EH (cell line): ENCODE results near the gene TMEM244.
"Not testable (repeated sequence)": the region's sequence is repeated elsewhere in the genome, so short reads cannot be mapped to it uniquely, and the experiment has no call there.

ENCODE experiments used
- DNase-seq: peaks from one replicate; pipeline ENCODE4 v3.0.0-alpha.2; 2015; ENCODE audit warnings: low read depth

The TMEM244 gene

GRCh38 chr6:129860908-129861665, at the start of gene TMEM244:
TMEM244 (minus strand) TSS chr6:129861315; CDS start chr6:129861188, 127 bp downstream.
- DNase-seq: peak; percentile 90

DNA sequence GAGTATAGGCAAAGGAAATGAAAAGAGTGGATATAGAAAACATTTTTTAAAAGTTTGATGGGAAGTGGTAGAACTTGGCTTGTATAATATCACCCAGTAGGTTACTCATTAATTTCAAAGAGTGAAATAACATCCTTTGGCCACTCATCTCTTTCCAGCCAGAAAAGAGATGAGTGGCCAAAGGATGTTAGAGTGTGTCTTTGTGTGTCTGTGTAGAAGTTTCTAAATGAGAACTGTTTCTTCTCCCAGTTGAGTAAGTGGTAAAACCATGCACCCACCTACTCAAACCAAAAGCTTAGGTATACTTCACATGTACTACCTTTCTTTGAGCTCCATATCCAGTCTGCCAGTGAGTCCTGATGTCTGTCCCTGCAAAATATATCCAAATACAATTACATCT, 47.7 kb upstream of the TMEM244 start:
- DNase-seq: no peak

DNA sequence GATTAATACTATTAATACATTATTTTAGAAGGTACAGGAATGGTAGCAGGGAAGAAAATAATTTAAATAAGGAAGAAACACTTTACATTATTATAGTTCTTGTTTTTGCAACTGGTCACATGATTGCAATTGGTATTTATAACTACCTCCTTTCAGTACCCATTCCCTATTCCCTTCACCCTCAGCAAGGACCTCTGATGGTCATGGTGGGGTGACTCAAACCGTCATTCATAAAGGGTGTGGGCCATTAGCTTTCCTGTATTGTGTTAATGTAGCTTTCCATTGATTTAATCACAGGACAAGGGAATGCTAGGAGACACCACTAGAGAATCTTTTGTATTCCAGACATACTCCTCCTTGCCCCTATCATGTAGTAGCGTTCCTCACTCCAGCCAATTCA, 47.2 kb upstream of the TMEM244 start:
- DNase-seq: no peak

DNA sequence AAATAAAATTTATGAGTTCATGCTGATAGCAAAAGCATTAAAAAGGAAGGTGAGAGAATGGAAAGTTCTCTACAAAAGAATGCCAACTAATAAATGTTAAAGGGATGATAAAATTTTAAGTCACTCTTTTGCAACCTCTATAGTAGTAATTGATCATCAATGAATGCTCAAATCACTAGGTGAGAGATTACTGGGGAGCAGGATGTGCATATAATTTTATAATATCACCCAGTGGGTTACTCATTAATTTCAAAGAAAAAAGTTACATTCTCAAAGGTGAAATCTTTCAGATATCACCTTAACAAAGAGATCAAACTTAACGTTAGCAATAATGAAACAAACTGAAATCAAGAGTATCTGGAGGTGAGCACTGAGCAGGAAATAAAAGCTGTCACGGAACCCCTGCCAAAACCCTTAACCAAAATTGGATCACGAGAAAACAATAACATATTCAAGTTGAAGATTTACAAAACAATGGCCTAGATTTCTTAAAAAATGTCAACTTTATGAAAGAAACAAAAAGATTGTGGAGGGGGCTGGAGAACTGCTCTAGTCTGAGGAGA, 45.5 kb upstream of the TMEM244 start:
- no peak for DNase-seq

DNA sequence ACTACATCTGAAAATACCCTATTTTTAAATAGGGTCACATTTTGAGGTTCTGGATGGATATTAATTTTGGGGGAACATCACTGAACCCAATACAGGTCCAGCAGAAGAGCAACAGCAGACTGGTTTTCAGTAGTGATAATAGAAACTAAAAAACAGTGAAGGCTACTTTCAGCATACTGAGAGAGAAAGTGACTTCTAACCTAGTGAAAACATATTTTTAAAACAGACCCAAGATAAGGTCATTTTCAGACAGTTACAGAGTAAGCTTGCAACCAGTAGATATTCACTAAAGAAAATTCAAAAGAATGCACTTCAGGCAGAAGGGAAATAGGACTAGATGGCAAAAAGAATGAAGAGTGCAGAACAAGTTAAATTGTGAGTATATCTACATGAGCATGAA, 42.0 kb upstream of the TMEM244 start:
- no peak for DNase-seq

DNA sequence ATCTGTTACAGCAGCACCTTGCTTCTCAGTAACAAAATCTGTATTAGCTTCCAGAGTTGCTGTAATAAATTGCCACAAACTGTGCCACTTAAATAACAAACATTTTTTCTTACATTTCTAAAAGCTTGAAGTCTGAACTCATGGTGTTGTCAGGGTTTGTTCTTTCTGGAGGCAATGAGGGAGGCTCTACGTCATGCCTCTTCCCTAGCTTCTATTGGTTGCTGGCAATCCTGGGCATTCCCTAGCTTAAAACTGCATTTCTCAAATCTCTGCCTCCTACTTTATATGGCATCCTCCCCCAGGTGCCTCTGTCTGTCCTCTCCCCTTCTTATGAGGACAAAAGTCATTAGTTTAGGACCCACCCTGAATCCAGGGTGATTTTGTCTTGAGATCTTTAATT, 41.6 kb upstream of the TMEM244 start:
- DNase-seq: no peak

- peak; percentile 8 for DNase-seq
These were observed 40.8 kb upstream of the TMEM244 start for GRCh38 chr6:129901910-129902309.

- DNase-seq: peak; percentile 21
These were observed 34.6 kb upstream of the TMEM244 start for GRCh38 chr6:129895692-129896091.

GRCh38 chr6:129894921-129895320, 33.8 kb upstream of the TMEM244 start:
- no peak for DNase-seq

DNA sequence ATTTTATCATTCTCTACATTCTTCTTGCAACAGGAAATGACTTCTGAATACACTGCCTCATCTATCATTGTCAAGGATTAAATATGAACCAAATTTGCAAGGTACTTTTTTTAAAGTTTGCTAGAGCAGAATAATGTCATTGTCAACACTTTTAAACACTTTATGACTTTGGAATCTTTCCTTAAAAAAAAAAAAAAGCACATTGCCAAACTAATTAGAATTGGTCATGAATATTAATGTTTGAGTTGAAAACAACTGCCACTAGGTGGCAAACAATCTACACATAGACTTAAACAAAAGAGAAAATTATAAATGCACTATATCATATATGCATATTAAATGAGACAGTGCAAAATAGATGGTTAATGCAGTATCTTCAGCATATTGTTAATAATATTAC, 32.5 kb upstream of the TMEM244 start:
- DNase-seq: peak; percentile 49

- DNase-seq: no peak
These were observed 29.6 kb upstream of the TMEM244 start for GRCh38 chr6:129890701-129891100.

GRCh38 chr6:129890164-129890563, 29.0 kb upstream of the TMEM244 start:
- peak; percentile 67 for DNase-seq

DNA sequence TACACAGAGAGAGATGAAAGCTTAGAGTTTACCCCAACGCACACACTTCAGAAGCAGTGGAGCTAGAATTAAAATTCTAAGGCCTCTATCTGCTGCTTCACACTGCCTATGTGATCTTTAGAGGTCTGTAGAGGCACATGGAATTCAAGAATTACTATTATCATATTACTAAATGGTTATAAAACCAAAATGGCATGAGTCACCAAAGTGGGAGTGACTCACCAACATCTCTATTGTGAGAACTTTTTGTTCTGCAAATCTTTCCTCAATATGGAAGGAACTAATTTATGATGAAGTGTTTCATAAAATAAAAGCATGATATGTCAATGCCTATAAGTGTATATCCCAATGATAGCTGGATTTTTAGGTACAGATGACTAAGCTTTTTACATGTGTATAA, 28.5 kb upstream of the TMEM244 start:
- DNase-seq: peak; percentile 87

GRCh38 chr6:129886401-129887155, 25.5 kb upstream of the TMEM244 start:
- DNase-seq: no peak

GRCh38 chr6:129884211-129884610, 23.1 kb upstream of the TMEM244 start:
- no peak for DNase-seq

GRCh38 chr6:129882510-129883023, 21.5 kb upstream of the TMEM244 start:
- no peak for DNase-seq

DNA sequence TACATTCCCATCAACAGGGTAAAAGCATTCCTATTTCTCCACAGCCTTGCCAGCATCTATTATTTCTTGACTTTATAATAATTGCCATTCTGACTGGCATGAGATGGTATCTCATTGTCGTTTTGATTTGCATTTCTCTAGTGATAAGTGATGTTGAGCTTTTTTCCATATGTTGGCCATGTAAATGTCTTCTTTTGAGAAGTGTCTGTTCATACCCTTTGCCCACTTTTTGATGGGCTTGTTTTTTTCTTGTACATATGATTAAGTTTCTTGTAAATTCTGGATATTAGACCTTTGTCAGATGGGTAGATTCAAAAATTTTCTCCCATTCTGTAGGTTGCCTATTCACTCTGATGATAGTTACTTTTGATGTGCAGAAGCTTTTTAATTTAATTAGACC, 16.8 kb upstream of the TMEM244 start:
- DNase-seq: not testable (repeated sequence)

- no peak for DNase-seq
These were observed 14.8 kb upstream of the TMEM244 start for GRCh38 chr6:129875610-129876520.

DNA sequence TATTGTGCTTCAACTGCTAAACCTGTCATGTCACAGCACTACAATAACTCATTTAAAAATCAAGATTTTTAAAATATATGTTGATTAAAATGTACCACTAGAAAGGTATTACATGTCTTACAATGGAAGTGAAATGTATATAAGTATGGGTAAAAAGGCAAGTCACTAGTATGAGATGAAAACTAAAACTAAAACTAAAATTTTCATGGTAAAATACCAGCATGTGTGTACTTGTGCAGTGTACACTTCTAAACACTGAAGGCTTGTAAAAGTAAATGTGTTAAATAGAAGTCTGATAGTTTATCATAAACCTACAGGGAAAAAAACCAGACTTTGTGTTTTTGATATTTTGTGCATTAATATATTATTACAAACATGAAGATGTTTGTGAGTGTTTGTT, 13.7 kb upstream of the TMEM244 start:
- DNase-seq: no peak

DNA sequence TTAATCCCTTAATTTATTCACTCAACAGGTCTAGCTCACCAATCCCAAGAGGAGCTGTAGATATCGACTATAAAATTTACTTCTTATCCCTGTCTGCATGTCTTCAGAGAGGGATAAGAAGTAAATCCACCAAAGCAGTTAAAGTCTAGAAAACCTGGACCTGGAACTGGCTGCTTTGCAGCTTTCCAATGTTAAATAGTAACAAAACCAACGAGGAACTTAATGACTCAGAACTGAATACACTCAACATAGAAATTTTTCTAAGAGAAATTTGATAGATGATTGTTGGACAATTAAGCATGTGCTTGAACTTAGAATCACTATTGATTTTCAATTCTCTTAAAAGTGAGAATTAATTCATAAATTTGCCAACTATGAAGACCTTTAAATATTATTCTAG, 11.5 kb upstream of the TMEM244 start:
- DNase-seq: no peak

DNA sequence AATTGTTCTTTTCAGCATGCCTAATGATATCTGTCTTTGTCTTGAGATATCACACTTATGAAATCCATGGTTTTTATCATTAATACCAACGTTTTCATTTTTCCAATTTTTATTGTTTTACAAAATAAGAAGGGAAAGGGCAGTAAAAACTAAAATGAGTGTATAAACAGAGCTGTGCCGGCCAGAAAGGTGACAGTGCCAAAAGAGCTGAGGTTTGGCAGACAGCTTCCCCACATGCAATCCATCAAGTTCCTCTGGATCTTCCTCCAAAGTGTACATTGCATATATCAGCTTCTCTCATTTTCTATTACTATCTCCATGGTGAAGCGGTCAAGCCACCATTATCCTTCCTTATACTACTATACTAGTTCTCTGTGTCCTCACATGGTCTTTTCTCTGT, 10.1 kb upstream of the TMEM244 start:
- no peak for DNase-seq

GRCh38 chr6:129867403-129867802, 6.3 kb upstream of the TMEM244 start:
- no peak for DNase-seq
